Measurements from ENCODE around the gene ZNF813.

ZNF813 gene

GRCh38 chr19:53520547-53521372 is 53.2 kb downstream of the ZNF813 start:
- DNase-seq (ENCODE audit: low spot score), result peak; percentile 88

DNA sequence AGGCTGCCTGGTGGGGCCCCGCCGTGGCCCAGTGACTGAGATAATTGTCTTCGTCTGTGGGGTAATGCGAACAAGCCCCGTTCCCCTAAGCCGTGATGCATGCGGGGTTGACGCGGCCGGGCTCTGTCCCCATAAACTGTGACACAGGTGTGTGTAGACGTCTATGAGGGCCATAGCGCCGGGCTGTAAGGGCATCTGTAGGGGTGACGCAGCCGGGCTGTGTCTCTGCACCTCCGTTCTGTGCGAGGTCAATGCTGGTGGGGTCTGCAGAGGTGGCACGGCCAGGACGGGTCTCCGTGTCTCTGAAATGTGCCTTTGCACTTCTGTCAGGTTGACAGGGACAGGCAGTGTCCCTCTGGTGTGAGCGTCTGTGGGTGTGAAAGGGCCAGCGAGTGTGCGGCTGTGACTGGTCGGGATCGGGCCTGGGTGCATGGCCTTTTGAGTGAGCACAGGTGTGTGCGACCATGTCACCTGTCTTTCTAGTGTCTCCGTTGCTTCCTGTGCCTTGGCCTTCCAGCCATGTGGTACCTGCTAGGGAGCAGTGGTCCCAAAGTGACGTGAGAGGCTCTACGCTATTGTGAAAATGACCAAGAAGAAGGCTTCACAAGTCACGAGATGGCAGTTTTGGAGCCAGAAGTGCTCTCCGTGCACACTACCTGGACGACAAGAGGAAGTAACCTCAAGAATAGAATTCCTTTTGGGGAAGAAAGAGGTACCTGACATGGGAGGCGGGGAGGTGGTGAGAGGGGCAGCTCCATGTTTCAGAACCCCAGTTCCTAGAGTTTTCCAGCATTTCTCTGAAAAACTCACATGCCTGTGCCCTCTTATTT is 54.1 kb downstream of the ZNF813 start:
- TF ChIP-seq, protein P1, sequence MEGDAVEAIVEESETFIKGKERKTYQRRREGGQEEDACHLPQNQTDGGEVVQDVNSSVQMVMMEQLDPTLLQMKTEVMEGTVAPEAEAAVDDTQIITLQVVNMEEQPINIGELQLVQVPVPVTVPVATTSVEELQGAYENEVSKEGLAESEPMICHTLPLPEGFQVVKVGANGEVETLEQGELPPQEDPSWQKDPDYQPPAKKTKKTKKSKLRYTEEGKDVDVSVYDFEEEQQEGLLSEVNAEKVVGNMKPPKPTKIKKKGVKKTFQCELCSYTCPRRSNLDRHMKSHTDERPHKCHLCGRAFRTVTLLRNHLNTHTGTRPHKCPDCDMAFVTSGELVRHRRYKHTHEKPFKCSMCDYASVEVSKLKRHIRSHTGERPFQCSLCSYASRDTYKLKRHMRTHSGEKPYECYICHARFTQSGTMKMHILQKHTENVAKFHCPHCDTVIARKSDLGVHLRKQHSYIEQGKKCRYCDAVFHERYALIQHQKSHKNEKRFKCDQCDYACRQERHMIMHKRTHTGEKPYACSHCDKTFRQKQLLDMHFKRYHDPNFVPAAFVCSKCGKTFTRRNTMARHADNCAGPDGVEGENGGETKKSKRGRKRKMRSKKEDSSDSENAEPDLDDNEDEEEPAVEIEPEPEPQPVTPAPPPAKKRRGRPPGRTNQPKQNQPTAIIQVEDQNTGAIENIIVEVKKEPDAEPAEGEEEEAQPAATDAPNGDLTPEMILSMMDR (IDR thresholded peaks at IDR 0.05; ENCODE audit: borderline replicate concordance, control extremely low read depth, extremely low read depth, insufficient read depth, missing control alignments), result no peak
- in situ Hi-C loops (cut with MboI; ENCODE audit: low sequenced_read_pairs, unreplicated experiment), result no loop called here
- no peak for DNase-seq (ENCODE audit: low spot score)

More at GRCh38 chr19:53520547-53521372, 53.2 kb downstream of the ZNF813 start:
- in situ Hi-C loops (cut with MboI; ENCODE audit: low sequenced_read_pairs, unreplicated experiment), result no loop called here
- TF ChIP-seq, protein P1 (IDR thresholded peaks at IDR 0.05; ENCODE audit: borderline replicate concordance, control extremely low read depth, extremely low read depth, insufficient read depth, missing control alignments), result no peak

DNA sequence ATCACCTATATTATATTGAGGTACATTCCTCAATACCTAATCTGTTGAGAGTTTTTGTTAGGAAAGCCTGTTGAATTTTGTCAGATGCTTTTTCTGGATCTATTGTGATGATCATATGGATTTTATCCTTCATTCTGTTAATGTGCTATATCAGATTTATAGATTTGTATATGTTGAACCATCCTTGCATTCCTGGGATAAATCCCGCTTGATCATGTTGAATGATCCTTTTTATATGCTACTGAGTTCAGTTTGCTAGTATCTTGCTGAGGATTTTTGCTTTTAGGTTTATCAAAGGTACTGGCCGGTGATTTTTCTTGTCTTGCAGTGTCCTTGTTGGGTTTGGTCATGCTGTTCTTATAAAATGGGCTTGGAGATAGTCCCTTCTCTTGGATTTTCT is 58.4 kb downstream of the ZNF813 start:
- TF ChIP-seq, protein P1 (IDR thresholded peaks at IDR 0.05; ENCODE audit: borderline replicate concordance, control extremely low read depth, extremely low read depth, insufficient read depth, missing control alignments), result no peak
- in situ Hi-C loops (cut with MboI; ENCODE audit: low sequenced_read_pairs, unreplicated experiment), result no loop called here
- DNase-seq (ENCODE audit: low spot score), result no peak

DNA sequence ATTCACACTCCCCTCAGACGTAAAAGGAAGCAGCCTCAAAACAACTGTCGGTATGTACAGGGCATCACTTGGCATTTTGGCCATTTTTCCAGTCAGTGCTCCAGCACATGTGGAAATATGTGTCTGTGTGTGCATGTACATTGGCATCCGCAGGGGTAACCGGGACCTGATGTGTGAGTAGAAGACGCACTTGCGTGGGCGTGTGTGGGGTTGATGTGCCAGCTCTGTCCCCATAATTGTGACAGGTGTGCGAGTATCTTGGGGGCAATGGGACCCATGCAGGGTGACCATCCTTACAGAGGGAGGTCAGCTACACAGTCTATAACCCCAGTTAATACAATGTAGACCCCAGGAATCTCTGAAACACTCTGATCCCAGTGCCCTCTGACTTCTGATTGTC is 63.1 kb downstream of the ZNF813 start:
- no peak for DNase-seq (ENCODE audit: low spot score)
- in situ Hi-C loops (cut with MboI; ENCODE audit: low sequenced_read_pairs, unreplicated experiment), result no loop called here
- TF ChIP-seq, protein P1 (IDR thresholded peaks at IDR 0.05; ENCODE audit: borderline replicate concordance, control extremely low read depth, extremely low read depth, insufficient read depth, missing control alignments), result no peak

DNA sequence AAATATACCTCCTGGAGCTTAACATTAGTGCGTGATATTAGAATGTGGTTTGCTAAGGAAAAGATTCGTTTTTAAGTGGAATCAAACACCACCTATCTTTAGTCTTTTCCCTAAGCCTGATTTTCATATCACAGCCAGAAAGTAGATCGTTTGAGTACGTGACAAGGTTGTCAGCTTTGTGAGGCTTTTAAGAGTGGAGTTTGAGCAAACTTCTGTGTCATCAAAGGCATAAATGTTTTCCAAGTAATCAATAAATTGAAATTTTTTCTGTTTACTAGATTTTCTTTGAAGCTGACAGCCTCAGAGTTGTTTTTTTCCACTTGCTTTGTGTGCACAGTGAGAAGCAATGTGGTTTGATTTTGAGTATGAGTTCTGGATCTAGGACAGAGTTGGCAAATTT is 63.9 kb downstream of the ZNF813 start:
- in situ Hi-C loops (cut with MboI; ENCODE audit: low sequenced_read_pairs, unreplicated experiment), result no loop called here
- DNase-seq (ENCODE audit: low spot score), result no peak
- TF ChIP-seq, protein P1 (IDR thresholded peaks at IDR 0.05; ENCODE audit: borderline replicate concordance, control extremely low read depth, extremely low read depth, insufficient read depth, missing control alignments), result no peak

DNA sequence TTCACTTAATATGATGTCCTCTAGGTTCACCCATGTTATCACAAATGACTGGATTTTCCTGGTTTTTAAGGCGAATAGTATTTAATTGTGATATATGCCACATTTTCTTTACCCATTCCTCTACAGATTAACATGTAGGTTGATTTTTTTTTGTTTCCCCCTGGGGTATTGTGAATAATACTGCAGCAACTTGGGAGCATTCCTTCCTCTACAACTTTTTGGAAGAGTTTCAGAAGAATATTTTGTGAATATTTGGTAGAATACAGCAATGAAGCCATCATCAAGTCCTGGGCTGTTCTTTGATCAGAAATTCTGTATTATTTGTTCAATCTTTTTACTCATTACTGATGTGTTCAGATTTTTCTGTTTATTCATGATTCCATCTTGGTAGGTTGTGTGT is 64.8 kb downstream of the ZNF813 start:
- no peak for DNase-seq (ENCODE audit: low spot score)
- in situ Hi-C loops (cut with MboI; ENCODE audit: low sequenced_read_pairs, unreplicated experiment), result no loop called here
- TF ChIP-seq, protein P1 (IDR thresholded peaks at IDR 0.05; ENCODE audit: borderline replicate concordance, control extremely low read depth, extremely low read depth, insufficient read depth, missing control alignments), result no peak
